Measurements from ENCODE around the gene AGBL1. TPM values are rescaled to one million over a fixed set of nuclear protein-coding genes. Genes with fewer than 3 reads are reported as not detected.
"Not testable (repeated sequence)": the region's sequence is repeated elsewhere in the genome, so short reads cannot be mapped to it uniquely, and the experiment has no call there.

Gene AGBL1
- total RNA-seq, 3 donors from 2014 or later, result 0.10 to 0.32 TPM; not detected in 1

GRCh38 chr15:87038404-87038803 lies 958.7 kb downstream of the AGBL1 start:
- Histone ChIP-seq H3K9me3 (no peaks in the 10 kb centered on the region), H3K4me3 (no peak overlapping the region), H3K4me1 (ENCODE audit: low read depth) (no peaks in the 10 kb centered on the region), H3K36me3 (ENCODE audit: low read depth) (no peaks in the 10 kb centered on the region)
- no peak for DNase-seq
- ATAC-seq, result no peak
- no peak for TF ChIP-seq CTCF (IDR thresholded peaks at IDR 0.05)
- intact Hi-C loops (cut with DNase I, micrococcal nuclease), result no loop called here

DNA sequence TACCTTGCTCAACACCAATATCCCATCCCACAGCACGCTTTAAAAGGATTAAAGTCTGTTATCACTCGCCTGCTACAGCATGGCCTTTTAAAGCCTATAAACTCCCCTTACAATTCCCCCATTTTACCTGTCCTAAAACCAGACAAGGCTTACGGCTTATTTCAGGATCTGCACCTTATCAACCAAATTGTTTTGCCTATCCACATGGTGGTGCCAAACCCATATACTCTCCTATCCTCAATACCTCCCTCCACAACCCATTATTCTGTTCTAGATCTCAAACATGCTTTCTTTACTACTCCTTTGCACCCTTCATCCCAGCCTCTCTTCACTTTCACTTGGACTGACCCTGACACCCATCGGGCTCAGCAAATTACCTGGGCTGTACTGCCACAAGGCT lies 962.9 kb downstream of the AGBL1 start:
- intact Hi-C loops (cut with DNase I, micrococcal nuclease); H3K36me3 ChIP-seq (ENCODE audit: low read depth); ATAC-seq; H3K9me3 ChIP-seq; H3K4me1 ChIP-seq (ENCODE audit: low read depth); H3K4me3 ChIP-seq; DNase-seq: not testable (repeated sequence)

- DNase-seq (no peak), ATAC-seq (no peak)
- intact Hi-C loops (cut with DNase I, micrococcal nuclease), result no loop called here
- H3K9me3 ChIP-seq, result no peaks in the 10 kb centered on the region
- no peaks in the 10 kb centered on the region for H3K4me1 ChIP-seq (ENCODE audit: low read depth)
- no peak overlapping the region for H3K4me3 ChIP-seq
- TF ChIP-seq CTCF (IDR thresholded peaks at IDR 0.05), result no peak
- H3K36me3 ChIP-seq (ENCODE audit: low read depth), result no peaks in the 10 kb centered on the region
Observed at GRCh38 chr15:87045746-87046145, 966.1 kb downstream of the AGBL1 start.

- Histone ChIP-seq H3K36me3 (ENCODE audit: low read depth) (no peaks in the 10 kb centered on the region), H3K4me3 (no peak overlapping the region), H3K9me3 (no peaks in the 10 kb centered on the region), H3K4me1 (ENCODE audit: low read depth) (no peaks in the 10 kb centered on the region)
- TF ChIP-seq CTCF (IDR thresholded peaks at IDR 0.05), result no peak
- no peak for DNase-seq
- no peak for ATAC-seq
- intact Hi-C loops (cut with DNase I, micrococcal nuclease), result no loop called here
Observed at GRCh38 chr15:87047203-87047965, 967.7 kb downstream of the AGBL1 start.

Measured in mucosa of descending colon (tissue), 3 donors.